Left lobe of liver (tissue), 2 donors: ENCODE measurements around the gene RNF225. TPM values are rescaled to one million over a fixed set of nuclear protein-coding genes. Genes with fewer than 3 reads are reported as not detected.
"Not testable (repeated sequence)": the region's sequence is repeated elsewhere in the genome, so short reads cannot be mapped to it uniquely, and the experiment has no call there.

Experiments
- ATAC-seq: fragments of 200-7000 bp; cut with Tn5 transposase; one replicate; pipeline ENCODE4 v1.9.1; 2020; ENCODE audit warnings: mild to moderate bottlenecking, moderate library complexity
- DNase-seq: peaks from one replicate; pipeline ENCODE4 v3.0.0-alpha.2; 2020; ENCODE audit warnings: low spot score
- total RNA-seq: library from RNA; stranded (reverse); gene quantifications from one replicate; pipeline ENCODE4 v1.2.1, GENCODE V29; 2021
- donor health status: DM: no; HTN: no; CAD: no; lungs with moderate emphysema.
- donor health status: DM: no; HTN: yes; CAD: no.

RNF225 gene
- total RNA-seq, 1 donor from 2014 or later = not detected

- peak; percentile 96 for DNase-seq
- ATAC-seq = peak; percentile 90
These were observed 8.7 kb upstream of the RNF225 start, which contains the start of gene RPS5 for GRCh38 chr19:58386576-58387337. Gene RPS5, plus strand, starts transcription at chr19:58387269. Its CDS starts 869 bp downstream, at chr19:58388138.

DNA sequence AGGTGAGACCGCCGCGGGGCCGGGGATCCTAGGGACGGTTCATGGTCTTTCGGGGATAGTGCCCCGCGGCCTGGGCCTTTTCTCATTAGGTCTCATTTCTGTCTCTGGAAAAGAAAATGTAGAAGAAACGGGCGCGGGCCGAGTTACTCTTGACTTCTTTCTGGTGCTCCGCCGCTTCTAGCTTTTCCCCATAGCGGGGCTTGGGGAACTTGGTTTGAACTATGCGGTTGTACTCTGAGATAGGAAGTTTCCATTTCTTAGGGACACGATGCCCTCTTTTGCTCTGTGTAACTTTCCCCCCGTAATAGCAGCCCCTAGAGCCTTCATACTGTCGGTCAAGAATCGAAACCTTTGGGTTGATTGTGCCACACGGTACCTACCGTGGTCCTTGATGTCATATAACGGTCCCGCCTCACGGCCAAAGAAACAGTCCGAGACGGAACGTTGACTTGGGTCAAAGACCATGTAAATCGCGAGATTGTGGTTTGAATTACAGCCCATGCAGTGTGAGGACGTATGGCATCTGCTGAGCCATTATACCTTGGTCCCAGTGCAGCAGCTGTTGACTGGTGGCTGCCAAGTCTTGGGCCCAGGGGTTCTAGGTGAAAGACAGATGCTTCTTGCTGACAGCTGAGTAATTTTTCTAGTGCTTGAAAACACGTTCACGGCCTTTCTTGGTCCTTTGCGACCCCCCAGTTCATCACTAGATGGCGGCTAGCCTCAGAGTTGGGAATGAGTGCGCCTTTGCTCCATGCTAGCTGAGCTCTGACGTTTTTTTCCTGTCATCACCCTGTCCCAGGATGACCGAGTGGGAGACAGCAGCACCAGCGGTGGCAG is 7.9 kb upstream of the RNF225 start:
- DNase-seq (no peak), ATAC-seq (no peak)

DNA sequence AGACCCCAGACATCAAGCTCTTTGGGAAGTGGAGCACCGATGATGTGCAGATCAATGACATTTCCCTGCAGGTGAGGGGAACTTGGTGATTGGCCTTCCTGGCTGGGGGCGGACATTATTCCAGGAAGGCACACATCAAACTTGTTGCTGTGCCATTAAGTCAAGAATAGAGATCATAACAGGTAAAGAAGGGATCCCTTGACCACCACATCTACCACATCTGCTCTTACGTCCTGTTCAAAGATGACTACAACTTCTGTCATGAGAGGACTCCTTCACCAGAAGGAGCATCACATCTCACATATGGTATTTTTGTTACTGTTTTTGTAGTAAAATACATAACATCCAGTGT is 7.3 kb upstream of the RNF225 start:
- DNase-seq = no peak

DNA sequence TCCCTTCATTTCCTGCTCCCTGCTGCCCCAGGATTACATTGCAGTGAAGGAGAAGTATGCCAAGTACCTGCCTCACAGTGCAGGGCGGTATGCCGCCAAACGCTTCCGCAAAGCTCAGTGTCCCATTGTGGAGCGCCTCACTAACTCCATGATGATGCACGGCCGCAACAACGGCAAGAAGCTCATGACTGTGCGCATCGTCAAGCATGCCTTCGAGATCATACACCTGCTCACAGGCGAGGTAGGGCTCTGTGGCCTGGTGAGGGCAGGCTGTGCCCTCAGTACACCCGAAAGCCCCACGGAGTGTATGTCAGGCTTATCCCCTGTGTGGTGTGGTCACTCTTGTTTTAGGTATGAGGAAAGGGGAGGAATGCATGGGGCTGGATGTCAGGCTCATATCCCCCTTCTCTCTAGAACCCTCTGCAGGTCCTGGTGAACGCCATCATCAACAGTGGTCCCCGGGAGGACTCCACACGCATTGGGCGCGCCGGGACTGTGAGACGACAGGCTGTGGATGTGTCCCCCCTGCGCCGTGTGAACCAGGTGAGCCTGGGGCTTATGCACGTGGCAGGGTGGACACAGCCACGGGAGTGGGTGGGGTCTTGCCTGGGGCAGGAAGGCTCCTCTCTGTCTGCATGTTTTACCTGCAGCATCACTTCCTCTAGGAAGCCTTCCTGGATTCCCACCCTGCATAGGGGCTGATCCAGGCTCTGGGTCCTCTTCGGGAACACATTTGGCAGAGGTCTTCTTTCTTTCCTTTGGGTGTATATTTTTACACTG is 2.3 kb upstream of the RNF225 start:
- DNase-seq = no peak

More for the DNA sequence above, 7.3 kb upstream of the RNF225 start:
- ATAC-seq = no peak

DNA sequence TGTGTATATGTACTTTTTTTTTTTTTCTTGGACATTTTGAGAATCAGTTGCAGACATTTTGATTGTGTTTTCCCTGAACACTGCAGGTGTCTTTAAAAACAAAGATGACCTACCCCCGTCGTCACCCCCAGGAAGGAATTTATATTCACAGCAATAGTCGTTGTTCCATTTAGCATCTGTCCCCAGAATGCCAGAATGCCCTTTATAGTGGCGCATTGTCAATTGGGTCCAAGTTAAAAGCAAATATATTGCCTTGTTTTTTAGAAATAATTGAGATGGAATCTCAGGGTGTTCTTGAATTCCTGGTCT is 1.8 kb upstream of the RNF225 start:
- DNase-seq (no peak), ATAC-seq (no peak)

More for the DNA sequence above, 2.3 kb upstream of the RNF225 start:
- ATAC-seq = no peak

DNA sequence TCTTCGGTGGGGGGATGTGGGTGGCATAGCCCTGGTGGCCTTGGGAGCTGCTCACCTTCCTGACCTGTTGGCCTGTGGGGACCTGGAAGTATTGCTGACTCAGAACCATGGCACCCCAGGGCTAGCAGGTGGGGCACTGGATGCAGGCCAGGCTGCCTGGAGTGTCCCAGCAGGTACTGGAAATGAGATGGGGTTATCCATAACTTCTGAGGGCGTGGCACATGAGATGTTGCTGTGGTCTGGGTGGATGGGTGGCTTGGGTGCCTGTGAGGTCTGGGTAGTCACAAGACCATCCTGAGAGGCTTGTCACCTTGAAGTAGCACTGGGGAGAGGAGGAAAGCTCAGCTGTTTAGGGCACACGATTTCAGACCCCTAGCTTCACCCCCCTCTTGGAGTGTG is 636 bp upstream of the RNF225 start:
- ATAC-seq (peak; percentile 5), DNase-seq (no peak)

DNA sequence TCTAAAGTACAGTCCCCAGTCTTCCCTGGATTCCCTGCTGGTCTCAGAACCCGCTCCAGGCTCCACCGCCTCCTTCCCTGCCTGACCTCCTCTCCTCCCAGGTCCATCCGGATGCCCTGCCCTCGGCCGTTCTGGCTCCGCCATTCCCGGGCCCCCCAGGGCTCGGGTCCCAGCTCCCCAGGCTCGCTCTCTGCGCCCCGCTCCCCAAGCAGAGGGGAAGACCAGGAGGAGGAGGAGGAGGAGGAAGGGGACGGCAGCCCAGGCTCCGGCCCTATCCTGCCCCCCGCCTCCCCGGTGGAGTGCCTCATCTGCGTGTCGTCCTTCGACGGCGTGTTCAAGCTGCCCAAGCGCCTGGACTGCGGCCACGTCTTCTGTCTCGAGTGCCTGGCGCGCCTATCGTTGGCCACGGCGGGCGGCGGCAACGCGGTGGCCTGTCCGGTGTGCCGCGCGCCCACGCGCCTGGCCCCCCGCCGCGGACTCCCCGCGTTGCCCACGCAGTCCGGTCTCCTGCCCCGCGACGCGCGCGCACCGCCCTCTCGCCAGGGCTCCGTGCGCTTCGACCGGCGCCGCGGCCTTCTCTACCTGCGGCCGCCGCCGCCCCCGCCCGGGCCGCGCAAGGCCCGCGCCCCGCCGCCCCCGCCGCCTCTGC is 647 bp downstream of the RNF225 start:
- DNase-seq (no peak), ATAC-seq (peak; percentile 7)

- ATAC-seq (no peak), DNase-seq (no peak)
These were observed 1.5 kb downstream of the RNF225 start for GRCh38 chr19:58396691-58397532.

DNA sequence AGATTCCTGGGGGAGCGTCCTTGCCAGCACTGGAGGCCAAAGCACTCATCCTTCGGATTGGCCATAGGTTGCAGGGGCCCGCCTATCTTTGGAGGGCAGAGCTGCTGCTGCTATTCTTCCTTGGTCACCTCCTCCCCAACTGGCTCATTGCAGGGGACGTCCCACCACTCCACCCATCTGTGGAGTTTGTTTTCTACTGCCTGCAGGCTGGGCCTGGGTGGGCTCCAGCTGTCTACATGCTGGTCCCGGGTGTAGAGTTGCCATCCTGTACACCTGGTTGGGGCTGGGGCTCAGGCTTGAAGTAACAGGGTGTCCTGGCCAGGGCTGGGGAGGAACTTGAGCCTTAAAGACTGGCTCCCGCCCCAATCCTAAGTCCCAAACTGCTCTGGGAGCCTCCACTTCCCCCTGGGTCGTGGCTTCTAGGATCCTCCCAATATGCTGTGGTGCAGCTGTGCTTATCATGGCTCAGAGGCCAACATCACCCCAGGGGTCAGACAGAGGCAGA is 2.1 kb downstream of the RNF225 start:
- DNase-seq (no peak), ATAC-seq (no peak)

DNA sequence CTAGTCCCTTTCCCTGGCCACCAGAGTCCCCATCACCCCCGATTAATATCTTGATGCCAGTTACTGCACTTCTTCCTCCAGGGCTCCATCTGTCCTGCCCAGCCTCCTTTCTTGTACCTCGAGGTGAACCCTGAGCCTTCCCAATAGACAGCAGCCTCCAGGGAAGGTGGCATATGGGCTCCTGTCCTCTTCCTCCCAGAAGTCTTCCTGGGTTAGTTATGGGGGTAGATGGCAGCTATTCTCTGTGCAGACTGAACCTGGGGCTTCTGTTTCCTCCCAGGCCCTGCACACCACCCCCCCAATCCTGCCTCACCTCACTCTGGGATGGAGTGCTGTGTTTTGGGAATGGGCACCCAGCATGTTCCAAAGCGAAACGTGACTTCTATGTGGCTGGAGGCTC is 2.6 kb downstream of the RNF225 start:
- no peak for ATAC-seq
- no peak for DNase-seq

- no peak for DNase-seq
- ATAC-seq = no peak
These were observed 3.1 kb downstream of the RNF225 start for GRCh38 chr19:58398545-58398944.

DNA sequence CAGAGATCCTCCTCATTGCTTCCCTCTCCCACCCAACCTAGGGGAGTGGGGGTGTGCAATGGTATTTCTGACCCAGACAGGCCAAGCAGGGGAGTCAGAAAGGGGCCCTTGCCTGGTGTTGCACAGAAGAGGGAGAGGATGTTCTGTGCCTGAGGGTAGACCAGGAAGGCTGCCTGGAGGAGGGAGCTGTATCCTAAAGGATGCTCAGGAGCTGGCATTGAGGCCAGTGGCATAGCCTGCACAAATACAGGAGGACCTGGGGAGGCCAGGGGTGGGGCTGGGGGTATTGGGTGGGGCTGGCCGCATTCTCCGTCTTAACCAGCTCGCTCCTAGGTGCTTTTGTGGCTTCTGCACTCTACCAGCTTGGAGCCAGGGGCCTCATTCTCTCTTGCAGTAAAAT is 4.4 kb downstream of the RNF225 start:
- no peak for ATAC-seq
- DNase-seq = no peak

GRCh38 chr19:58400316-58400915 is 5.0 kb downstream of the RNF225 start:
- no peak for ATAC-seq
- no peak for DNase-seq

GRCh38 chr19:58400916-58401839 is 5.7 kb downstream of the RNF225 start:
- DNase-seq = peak; percentile 99

DNA sequence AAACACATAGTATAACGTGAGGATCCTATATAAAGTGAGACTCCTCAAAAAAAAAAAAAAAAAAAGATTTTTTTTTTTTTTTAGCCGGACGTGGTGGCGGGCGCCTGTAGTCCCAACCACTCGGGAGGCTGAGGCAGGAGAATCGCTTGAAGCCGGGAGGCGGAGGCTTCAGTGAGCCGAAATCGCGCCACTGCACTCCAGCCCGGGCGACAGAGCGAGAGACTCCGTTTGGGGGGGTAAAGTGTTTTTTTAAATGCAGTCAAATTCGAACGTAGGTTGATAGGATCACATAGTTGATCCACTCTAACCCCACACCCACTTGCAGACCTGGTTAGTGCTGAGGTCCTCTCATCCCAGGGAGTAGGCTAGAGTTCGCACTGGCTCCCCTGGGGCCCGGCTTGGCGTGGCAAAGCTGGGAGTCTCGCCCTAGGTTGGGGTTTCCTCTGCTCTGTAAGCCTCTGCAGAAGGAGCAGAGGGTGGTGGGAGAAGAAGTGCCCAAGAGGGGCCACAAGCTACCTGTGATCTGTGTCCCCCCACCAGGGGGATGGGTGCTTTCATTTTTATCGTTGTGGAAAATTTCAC is 6.5 kb downstream of the RNF225 start:
- DNase-seq (no peak), ATAC-seq (no peak)

More at GRCh38 chr19:58400916-58401839, 5.7 kb downstream of the RNF225 start:
- peak; percentile 97 for ATAC-seq

GRCh38 chr19:58403920-58404478 is 8.5 kb downstream of the RNF225 start:
- ATAC-seq = not testable (repeated sequence)

GRCh38 chr19:58406818-58407657 is 11.6 kb downstream of the RNF225 start:
- no peak for DNase-seq
- ATAC-seq = no peak

More at GRCh38 chr19:58403920-58404478, 8.5 kb downstream of the RNF225 start:
- not testable (repeated sequence) for DNase-seq
